PC-9 (cell line): ENCODE results near the gene ZNF384. TPM values are rescaled to one million over a fixed set of nuclear protein-coding genes. Genes with fewer than 3 reads are reported as not detected.
A peak's percentile ranks its signal among the peaks of the same experiment; 100 is the strongest.
"Not testable (repeated sequence)": the region's sequence is repeated elsewhere in the genome, so short reads cannot be mapped to it uniquely, and the experiment has no call there.

Experiments used
- BruUV-seq: library from RNA; stranded (reverse); fragments of 400-500 nt; replicated peaks from 2 replicates; lab custom pipeline; 2021; lab: Mats Ljungman, UMichigan
- CTCF ChIA-PET: fragments of 300-600 bp; sonication (Branson Sonifier 250); formaldehyde crosslinking; loops from one replicate; lab custom pipeline; 2022; ENCODE audit warnings: antibody characterized with exemption; lab: Charles Lee
- POLR2A ChIA-PET: fragments of 300-600 bp; sonication (Branson Sonifier 250); formaldehyde crosslinking; loops from one replicate; lab custom pipeline; 2022; ENCODE audit warnings: antibody characterized with exemption; ENCODE audit not compliant: unreplicated experiment; lab: Charles Lee
- DNase-seq, 2 experiments: peaks; one replicate each; pipeline versions ENCODE4 v3.0.0 to v3.0.0-alpha.2; 2015 to 2022; ENCODE audit warnings: mixed read lengths in 1 of 2
- H2AFZ ChIP-seq: fragments of 200-600 bp; sonication (generic); 2 replicates; pipeline ENCODE4 v1.8.1; 2017; ENCODE audit warnings: antibody characterized with exemption
- H3F3A ChIP-seq: fragments of 200-600 bp; sonication (generic); 2 replicates; pipeline ENCODE4 v1.8.1; 2017; ENCODE audit warnings: antibody characterized with exemption, mild to moderate bottlenecking, low read depth; ENCODE audit not compliant: insufficient read depth
- H3K27ac ChIP-seq: fragments of 200-600 bp; sonication (generic); 2 replicates; pipeline ENCODE4 v1.6.1; 2016; ENCODE audit warnings: mixed run types
- H3K27me3 ChIP-seq: fragments of 200-600 bp; sonication (generic); 2 replicates; pipeline ENCODE4 v1.6.1; 2016; ENCODE audit warnings: low read depth, mixed run types; ENCODE audit not compliant: insufficient read depth
- H3K36me3 ChIP-seq: fragments of 200-600 bp; sonication (generic); 2 replicates; pipeline ENCODE4 v1.6.1; 2016; ENCODE audit warnings: low read depth, mixed run types
- H3K4me1 ChIP-seq: fragments of 200-600 bp; sonication (generic); replicated peaks from 2 replicates; pipeline ENCODE4 v1.6.1; 2016; ENCODE audit warnings: mixed run types; ENCODE audit not compliant: insufficient read depth
- H3K4me2 ChIP-seq: fragments of 200-600 bp; sonication (generic); 2 replicates; pipeline ENCODE4 v1.6.1; 2017; ENCODE audit warnings: mixed run types
- H3K4me3 ChIP-seq: fragments of 200-600 bp; sonication (generic); 2 replicates; pipeline ENCODE4 v1.6.1; 2016; ENCODE audit warnings: mixed run types
- H3K79me2 ChIP-seq: fragments of 200-600 bp; sonication (generic); 2 replicates; pipeline ENCODE4 v1.6.1; 2017; ENCODE audit warnings: low read depth, mixed run types
- H3K9me2 ChIP-seq: fragments of 200-600 bp; sonication (generic); 2 replicates; pipeline ENCODE4 v1.8.1; 2017; ENCODE audit warnings: mild to moderate bottlenecking; ENCODE audit not compliant: insufficient read depth
- H3K9me3 ChIP-seq: fragments of 200-600 bp; sonication (generic); 2 replicates; pipeline ENCODE4 v1.8.1; 2016; ENCODE audit warnings: low read depth; ENCODE audit not compliant: insufficient read depth
- H4K20me1 ChIP-seq: fragments of 200-600 bp; sonication (generic); 2 replicates; pipeline ENCODE4 v1.8.1; 2017; ENCODE audit not compliant: insufficient read depth
- EZH2 ChIP-seq: fragments of 200-600 bp; sonication (generic); IDR thresholded peaks from 2 replicates; pipeline ENCODE4 v1.8.0; 2017; ENCODE audit warnings: antibody characterized with exemption, low read depth
- intact Hi-C: fragments of 100-400 bp; cut with micrococcal nuclease; formaldehyde crosslinking; loops from one replicate; pipeline ENCODE4 v1.10.0; 2022; ENCODE audit not compliant: unreplicated experiment
- total RNA-seq: library from RNA; stranded (reverse); gene quantifications from 2 replicates; pipeline ENCODE4 v1.2.3, GENCODE V29; 2021
- TF ChIP-seq, protein P1 (sequence below): fragments of 200-600 bp; sonication (generic); conservative IDR thresholded peaks from 2 replicates; pipeline ENCODE4 v1.6.1; 2017; ENCODE audit warnings: mixed run types, antibody characterized with exemption, mild to moderate bottlenecking, moderate library complexity

ZNF384 gene
- total RNA-seq, 1 experiment from 2014 or later, result 106 TPM

DNA sequence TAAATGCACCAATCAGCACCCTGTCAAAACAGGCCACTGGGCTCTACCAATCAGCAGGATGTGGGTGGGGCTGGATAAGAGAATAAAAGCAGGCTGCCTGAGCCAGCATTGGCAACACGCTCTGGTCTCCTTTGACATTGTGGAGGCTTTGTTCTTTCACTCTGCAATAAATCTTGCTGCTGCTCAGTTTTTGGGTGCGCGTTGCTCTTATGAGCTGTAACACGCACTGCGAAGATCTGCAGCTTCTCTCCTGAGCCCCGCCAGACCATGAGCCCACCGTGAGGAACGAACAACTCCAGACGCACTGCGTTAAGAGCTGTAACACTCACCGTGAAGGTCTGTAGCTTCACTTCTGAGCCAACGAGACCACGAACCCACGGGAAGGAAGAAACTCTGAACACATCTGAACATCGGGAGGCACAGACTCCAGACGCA lies 19.8 kb upstream of the ZNF384 start:
- TF ChIP-seq, protein P1, sequence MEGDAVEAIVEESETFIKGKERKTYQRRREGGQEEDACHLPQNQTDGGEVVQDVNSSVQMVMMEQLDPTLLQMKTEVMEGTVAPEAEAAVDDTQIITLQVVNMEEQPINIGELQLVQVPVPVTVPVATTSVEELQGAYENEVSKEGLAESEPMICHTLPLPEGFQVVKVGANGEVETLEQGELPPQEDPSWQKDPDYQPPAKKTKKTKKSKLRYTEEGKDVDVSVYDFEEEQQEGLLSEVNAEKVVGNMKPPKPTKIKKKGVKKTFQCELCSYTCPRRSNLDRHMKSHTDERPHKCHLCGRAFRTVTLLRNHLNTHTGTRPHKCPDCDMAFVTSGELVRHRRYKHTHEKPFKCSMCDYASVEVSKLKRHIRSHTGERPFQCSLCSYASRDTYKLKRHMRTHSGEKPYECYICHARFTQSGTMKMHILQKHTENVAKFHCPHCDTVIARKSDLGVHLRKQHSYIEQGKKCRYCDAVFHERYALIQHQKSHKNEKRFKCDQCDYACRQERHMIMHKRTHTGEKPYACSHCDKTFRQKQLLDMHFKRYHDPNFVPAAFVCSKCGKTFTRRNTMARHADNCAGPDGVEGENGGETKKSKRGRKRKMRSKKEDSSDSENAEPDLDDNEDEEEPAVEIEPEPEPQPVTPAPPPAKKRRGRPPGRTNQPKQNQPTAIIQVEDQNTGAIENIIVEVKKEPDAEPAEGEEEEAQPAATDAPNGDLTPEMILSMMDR, result no peak
- no peak for TF ChIP-seq EZH2
- H3K79me2 ChIP-seq, result no peaks in the 10 kb centered on the region
- no peaks in the 10 kb centered on the region for H3K36me3 ChIP-seq
- POLR2A ChIA-PET, result interaction anchor here (0.7 kb wide), 1 partner anchor 624 kb away, joined by 3 read pairs; no protein-coding TSS in a partner anchor
- no peaks in the 10 kb centered on the region for H4K20me1 ChIP-seq
- no peaks in the 10 kb centered on the region; the same call in 1 of the 2 replicates for H3F3A ChIP-seq
- intact Hi-C loops, result no loop called here
- no peaks in the 10 kb centered on the region for H3K4me1 ChIP-seq
- no peak overlapping the region for H3K4me2 ChIP-seq
- H2AFZ ChIP-seq, result no peak overlapping the region
- H3K9me3 ChIP-seq, result no peaks in the 10 kb centered on the region
- H3K27ac ChIP-seq, result no peak overlapping the region
- BruUV-seq, result no TSS peak
- no peak for DNase-seq
- CTCF ChIA-PET, result no interaction called here
- no peak overlapping the region for H3K4me3 ChIP-seq
- H3K9me2 ChIP-seq, result no peaks in the 10 kb centered on the region
- H3K27me3 ChIP-seq, result peaks cover 9% of the 10 kb centered on the region

DNA sequence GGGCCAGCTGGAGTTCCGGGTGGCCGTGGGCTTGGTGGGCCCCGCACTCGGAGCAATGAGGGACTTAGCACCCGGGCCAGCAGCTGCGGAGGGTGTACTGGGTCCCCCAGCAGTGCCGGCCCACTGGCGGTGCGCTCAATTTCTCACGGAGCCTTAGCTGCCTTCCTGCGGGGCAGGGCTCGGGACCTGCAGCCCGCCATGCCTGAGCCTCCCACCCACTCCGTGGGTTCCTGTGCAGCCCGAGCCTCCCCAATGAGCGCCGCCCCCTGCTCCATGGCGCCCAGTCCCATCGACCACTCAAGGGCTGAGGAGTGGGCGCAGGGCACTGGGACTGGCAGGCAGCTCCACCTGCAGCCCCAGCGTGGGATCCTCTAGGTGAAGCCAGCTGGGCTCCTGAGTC lies 19.2 kb upstream of the ZNF384 start:
- H3K4me3 ChIP-seq, H3K27ac ChIP-seq, DNase-seq, intact Hi-C loops, H3K9me2 ChIP-seq, H3K4me1 ChIP-seq, H3K79me2 ChIP-seq, H2AFZ ChIP-seq, H3F3A ChIP-seq, H3K4me2 ChIP-seq, H3K36me3 ChIP-seq, H4K20me1 ChIP-seq, H3K9me3 ChIP-seq, BruUV-seq: not testable (repeated sequence)
- H3K27me3 ChIP-seq, result peaks cover 15% of the 10 kb centered on the region
- ChIA-PET CTCF (interaction anchor here (0.6 kb wide), 2 partner anchors 10 to 227 kb away, joined by 3 to 7 read pairs; no protein-coding TSS in a partner anchor), POLR2A (interaction anchor here (0.7 kb wide), 1 partner anchor 624 kb away, joined by 3 read pairs; no protein-coding TSS in a partner anchor)

DNA sequence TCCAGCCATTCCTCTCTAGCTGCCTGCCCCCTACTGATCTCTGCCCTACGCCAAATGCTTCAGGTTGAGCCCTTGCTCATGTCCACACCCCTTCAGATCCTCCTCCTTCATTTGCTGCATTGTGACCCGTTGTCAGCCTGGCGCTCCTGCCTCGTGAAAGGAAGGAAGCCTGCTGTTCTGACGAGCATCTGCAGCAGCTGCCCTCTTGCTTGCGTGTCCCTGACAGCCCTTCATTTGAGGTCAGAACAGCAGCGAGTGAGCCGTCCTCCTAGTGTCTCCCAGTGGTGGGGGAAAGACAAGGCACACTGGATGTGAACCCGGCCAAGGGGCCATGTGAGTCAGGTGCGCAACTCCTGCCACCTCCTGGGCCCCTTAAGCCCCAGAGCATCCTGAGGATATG lies 14.5 kb upstream of the ZNF384 start:
- Histone ChIP-seq H3K27me3 (peaks cover 52% of the 10 kb centered on the region), H3K27ac (no peak overlapping the region), H3K79me2 (no peaks in the 10 kb centered on the region), H3F3A (peaks cover 6% of the 10 kb centered on the region), H3K9me2 (no peaks in the 10 kb centered on the region), H4K20me1 (no peaks in the 10 kb centered on the region), H3K9me3 (no peaks in the 10 kb centered on the region), H3K4me2 (no peak overlapping the region), H3K4me3 (no peak overlapping the region), H2AFZ (no peak overlapping the region), H3K4me1 (no peaks in the 10 kb centered on the region), H3K36me3 (no peaks in the 10 kb centered on the region)
- BruUV-seq, result no TSS peak
- intact Hi-C loops, result no loop called here
- no peak for TF ChIP-seq EZH2
- TF ChIP-seq, protein P1, result no peak
- POLR2A ChIA-PET, result no interaction called here
- DNase-seq, result peak in 1 of 2 experiments; percentile 35
- CTCF ChIA-PET, result no interaction called here
